ENCODE data around the gene LRRC4C.

DNA sequence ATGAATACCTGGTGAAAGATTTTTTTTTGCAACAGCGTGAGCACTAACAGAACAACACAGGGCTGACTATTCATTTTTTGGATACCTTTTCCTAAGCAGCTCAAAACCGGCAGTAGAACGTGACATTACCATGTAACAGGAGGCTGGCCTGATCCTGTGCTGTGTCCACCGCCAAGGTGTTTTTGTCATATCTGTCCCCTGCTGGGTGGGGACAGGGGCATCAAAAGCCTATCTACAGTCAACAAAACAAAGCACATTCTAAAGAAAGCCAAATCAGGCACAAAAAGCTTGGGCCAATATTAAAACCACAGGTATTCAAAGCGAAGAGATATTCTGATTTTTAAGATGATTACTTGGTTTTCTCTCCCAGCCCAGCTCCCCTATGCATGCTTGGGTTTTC, 151.2 kb downstream of the LRRC4C start:
- TF ChIP-seq, protein P1, sequence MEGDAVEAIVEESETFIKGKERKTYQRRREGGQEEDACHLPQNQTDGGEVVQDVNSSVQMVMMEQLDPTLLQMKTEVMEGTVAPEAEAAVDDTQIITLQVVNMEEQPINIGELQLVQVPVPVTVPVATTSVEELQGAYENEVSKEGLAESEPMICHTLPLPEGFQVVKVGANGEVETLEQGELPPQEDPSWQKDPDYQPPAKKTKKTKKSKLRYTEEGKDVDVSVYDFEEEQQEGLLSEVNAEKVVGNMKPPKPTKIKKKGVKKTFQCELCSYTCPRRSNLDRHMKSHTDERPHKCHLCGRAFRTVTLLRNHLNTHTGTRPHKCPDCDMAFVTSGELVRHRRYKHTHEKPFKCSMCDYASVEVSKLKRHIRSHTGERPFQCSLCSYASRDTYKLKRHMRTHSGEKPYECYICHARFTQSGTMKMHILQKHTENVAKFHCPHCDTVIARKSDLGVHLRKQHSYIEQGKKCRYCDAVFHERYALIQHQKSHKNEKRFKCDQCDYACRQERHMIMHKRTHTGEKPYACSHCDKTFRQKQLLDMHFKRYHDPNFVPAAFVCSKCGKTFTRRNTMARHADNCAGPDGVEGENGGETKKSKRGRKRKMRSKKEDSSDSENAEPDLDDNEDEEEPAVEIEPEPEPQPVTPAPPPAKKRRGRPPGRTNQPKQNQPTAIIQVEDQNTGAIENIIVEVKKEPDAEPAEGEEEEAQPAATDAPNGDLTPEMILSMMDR (IDR thresholded peaks at IDR 0.05), result no peak
- TF ChIP-seq, protein P2, sequence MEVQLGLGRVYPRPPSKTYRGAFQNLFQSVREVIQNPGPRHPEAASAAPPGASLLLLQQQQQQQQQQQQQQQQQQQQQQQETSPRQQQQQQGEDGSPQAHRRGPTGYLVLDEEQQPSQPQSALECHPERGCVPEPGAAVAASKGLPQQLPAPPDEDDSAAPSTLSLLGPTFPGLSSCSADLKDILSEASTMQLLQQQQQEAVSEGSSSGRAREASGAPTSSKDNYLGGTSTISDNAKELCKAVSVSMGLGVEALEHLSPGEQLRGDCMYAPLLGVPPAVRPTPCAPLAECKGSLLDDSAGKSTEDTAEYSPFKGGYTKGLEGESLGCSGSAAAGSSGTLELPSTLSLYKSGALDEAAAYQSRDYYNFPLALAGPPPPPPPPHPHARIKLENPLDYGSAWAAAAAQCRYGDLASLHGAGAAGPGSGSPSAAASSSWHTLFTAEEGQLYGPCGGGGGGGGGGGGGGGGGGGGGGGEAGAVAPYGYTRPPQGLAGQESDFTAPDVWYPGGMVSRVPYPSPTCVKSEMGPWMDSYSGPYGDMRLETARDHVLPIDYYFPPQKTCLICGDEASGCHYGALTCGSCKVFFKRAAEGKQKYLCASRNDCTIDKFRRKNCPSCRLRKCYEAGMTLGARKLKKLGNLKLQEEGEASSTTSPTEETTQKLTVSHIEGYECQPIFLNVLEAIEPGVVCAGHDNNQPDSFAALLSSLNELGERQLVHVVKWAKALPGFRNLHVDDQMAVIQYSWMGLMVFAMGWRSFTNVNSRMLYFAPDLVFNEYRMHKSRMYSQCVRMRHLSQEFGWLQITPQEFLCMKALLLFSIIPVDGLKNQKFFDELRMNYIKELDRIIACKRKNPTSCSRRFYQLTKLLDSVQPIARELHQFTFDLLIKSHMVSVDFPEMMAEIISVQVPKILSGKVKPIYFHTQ (CRISPR knock-in tag; IDR thresholded peaks at IDR 0.05), result no peak
- TF ChIP-seq, protein P3, sequence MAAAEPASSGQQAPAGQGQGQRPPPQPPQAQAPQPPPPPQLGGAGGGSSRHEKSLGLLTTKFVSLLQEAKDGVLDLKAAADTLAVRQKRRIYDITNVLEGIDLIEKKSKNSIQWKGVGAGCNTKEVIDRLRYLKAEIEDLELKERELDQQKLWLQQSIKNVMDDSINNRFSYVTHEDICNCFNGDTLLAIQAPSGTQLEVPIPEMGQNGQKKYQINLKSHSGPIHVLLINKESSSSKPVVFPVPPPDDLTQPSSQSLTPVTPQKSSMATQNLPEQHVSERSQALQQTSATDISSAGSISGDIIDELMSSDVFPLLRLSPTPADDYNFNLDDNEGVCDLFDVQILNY (CRISPR knock-in tag; IDR thresholded peaks at IDR 0.05), result no peak
- TF ChIP-seq, protein P4, sequence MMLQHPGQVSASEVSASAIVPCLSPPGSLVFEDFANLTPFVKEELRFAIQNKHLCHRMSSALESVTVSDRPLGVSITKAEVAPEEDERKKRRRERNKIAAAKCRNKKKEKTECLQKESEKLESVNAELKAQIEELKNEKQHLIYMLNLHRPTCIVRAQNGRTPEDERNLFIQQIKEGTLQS (CRISPR knock-in tag; conservative IDR thresholded peaks at IDR 0.05), result no peak
- TF ChIP-seq CREB1 (CRISPR knock-in tag; IDR thresholded peaks at IDR 0.05) (no peak), RELA (CRISPR knock-in tag; IDR thresholded peaks at IDR 0.05; ENCODE audit: borderline replicate concordance) (no peak), ETV6 (CRISPR knock-in tag; IDR thresholded peaks at IDR 0.05) (no peak), FOXP1 (CRISPR knock-in tag; IDR thresholded peaks at IDR 0.05; ENCODE audit: borderline replicate concordance) (no peak), ZNF138 (CRISPR knock-in tag; conservative IDR thresholded peaks at IDR 0.05) (no peak)
- TF ChIP-seq, protein P5, sequence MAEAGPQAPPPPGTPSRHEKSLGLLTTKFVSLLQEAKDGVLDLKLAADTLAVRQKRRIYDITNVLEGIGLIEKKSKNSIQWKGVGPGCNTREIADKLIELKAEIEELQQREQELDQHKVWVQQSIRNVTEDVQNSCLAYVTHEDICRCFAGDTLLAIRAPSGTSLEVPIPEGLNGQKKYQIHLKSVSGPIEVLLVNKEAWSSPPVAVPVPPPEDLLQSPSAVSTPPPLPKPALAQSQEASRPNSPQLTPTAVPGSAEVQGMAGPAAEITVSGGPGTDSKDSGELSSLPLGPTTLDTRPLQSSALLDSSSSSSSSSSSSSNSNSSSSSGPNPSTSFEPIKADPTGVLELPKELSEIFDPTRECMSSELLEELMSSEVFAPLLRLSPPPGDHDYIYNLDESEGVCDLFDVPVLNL (CRISPR knock-in tag; IDR thresholded peaks at IDR 0.05; ENCODE audit: borderline replicate concordance, low read depth), result no peak
- TF ChIP-seq, protein P6, sequence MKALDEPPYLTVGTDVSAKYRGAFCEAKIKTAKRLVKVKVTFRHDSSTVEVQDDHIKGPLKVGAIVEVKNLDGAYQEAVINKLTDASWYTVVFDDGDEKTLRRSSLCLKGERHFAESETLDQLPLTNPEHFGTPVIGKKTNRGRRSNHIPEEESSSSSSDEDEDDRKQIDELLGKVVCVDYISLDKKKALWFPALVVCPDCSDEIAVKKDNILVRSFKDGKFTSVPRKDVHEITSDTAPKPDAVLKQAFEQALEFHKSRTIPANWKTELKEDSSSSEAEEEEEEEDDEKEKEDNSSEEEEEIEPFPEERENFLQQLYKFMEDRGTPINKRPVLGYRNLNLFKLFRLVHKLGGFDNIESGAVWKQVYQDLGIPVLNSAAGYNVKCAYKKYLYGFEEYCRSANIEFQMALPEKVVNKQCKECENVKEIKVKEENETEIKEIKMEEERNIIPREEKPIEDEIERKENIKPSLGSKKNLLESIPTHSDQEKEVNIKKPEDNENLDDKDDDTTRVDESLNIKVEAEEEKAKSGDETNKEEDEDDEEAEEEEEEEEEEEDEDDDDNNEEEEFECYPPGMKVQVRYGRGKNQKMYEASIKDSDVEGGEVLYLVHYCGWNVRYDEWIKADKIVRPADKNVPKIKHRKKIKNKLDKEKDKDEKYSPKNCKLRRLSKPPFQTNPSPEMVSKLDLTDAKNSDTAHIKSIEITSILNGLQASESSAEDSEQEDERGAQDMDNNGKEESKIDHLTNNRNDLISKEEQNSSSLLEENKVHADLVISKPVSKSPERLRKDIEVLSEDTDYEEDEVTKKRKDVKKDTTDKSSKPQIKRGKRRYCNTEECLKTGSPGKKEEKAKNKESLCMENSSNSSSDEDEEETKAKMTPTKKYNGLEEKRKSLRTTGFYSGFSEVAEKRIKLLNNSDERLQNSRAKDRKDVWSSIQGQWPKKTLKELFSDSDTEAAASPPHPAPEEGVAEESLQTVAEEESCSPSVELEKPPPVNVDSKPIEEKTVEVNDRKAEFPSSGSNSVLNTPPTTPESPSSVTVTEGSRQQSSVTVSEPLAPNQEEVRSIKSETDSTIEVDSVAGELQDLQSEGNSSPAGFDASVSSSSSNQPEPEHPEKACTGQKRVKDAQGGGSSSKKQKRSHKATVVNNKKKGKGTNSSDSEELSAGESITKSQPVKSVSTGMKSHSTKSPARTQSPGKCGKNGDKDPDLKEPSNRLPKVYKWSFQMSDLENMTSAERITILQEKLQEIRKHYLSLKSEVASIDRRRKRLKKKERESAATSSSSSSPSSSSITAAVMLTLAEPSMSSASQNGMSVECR (CRISPR knock-in tag; IDR thresholded peaks at IDR 0.05; ENCODE audit: borderline replicate concordance), result no peak
- TF ChIP-seq, protein P7, sequence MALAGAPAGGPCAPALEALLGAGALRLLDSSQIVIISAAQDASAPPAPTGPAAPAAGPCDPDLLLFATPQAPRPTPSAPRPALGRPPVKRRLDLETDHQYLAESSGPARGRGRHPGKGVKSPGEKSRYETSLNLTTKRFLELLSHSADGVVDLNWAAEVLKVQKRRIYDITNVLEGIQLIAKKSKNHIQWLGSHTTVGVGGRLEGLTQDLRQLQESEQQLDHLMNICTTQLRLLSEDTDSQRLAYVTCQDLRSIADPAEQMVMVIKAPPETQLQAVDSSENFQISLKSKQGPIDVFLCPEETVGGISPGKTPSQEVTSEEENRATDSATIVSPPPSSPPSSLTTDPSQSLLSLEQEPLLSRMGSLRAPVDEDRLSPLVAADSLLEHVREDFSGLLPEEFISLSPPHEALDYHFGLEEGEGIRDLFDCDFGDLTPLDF (CRISPR knock-in tag; IDR thresholded peaks at IDR 0.05), result no peak
- TF ChIP-seq, protein P8, sequence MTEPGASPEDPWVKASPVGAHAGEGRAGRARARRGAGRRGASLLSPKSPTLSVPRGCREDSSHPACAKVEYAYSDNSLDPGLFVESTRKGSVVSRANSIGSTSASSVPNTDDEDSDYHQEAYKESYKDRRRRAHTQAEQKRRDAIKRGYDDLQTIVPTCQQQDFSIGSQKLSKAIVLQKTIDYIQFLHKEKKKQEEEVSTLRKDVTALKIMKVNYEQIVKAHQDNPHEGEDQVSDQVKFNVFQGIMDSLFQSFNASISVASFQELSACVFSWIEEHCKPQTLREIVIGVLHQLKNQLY (CRISPR knock-in tag; IDR thresholded peaks at IDR 0.05), result no peak
- TF ChIP-seq, protein P9, sequence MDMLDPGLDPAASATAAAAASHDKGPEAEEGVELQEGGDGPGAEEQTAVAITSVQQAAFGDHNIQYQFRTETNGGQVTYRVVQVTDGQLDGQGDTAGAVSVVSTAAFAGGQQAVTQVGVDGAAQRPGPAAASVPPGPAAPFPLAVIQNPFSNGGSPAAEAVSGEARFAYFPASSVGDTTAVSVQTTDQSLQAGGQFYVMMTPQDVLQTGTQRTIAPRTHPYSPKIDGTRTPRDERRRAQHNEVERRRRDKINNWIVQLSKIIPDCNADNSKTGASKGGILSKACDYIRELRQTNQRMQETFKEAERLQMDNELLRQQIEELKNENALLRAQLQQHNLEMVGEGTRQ (CRISPR knock-in tag; IDR thresholded peaks at IDR 0.05), result no peak
